T-helper 17 cell (primary cell): Measurements from ENCODE around the gene HRAS. TPM values are rescaled to one million over a fixed set of nuclear protein-coding genes. Genes with fewer than 3 reads are reported as not detected.

ENCODE experiments used
- ATAC-seq: fragments of 150-1000 bp; cut with Tn5 transposase; 2 replicates; pipeline ENCODE4 v1.10.0; 2021; ENCODE audit warnings: mild to moderate bottlenecking, moderate library complexity
- DNase-seq, 3 donors: peaks; one replicate each; pipeline versions ENCODE4 v3.0.0 to v3.0.0-alpha.2; 2020 to 2021
- H3K9me3 ChIP-seq: one replicate; pipeline ENCODE4 v1.7.0; 2013; ENCODE audit warnings: low read length, mild to moderate bottlenecking; ENCODE audit not compliant: control insufficient read depth, poor library complexity, severe bottlenecking
- H3K27ac Mint-ChIP-seq: one replicate; pipeline ENCODE4 v1.8.0; 2022; ENCODE audit warnings: mild to moderate bottlenecking, moderate library complexity, mixed read lengths
- H3K27me3 Mint-ChIP-seq: one replicate; pipeline ENCODE4 v1.8.0; 2022; ENCODE audit warnings: mixed read lengths
- H3K36me3 Mint-ChIP-seq: one replicate; pipeline ENCODE4 v1.8.0; 2022; ENCODE audit warnings: low read depth, mixed read lengths
- H3K4me1 Mint-ChIP-seq: one replicate; pipeline ENCODE4 v1.8.0; 2022; ENCODE audit warnings: mild to moderate bottlenecking, mixed read lengths
- H3K4me3 Mint-ChIP-seq: one replicate; pipeline ENCODE4 v1.8.0; 2022; ENCODE audit warnings: mild to moderate bottlenecking, moderate library complexity, mixed read lengths
- total RNA-seq, 4 donors: library from RNA in 2 of 4; stranded (reverse) in 2 of 4; gene quantifications; one replicate each; pipeline ENCODE4 v1.2.3 and lab custom pipeline; 2022 to 2026

Gene HRAS
- total RNA-seq (10 to 100 TPM; 31.4 TPM), total RNA-seq (lab: John Stamatoyannopoulos, UW) (22.9 to 32.4 reads per million in 2 donors)

GRCh38 chr11:535519-536454 lies at the start of gene HRAS:
Gene HRAS (minus strand): TSS chr11:535576.
- peaks cover 13% of the 10 kb centered on the region for H3K4me1 Mint-ChIP-seq
- ATAC-seq (peak; percentile 87), DNase-seq (peak; percentile 97 to 98 (median 98))
- H3K27me3 Mint-ChIP-seq, result no peaks in the 10 kb centered on the region
- peak within 1 kb of the TSS; percentile 92 for H3K4me3 Mint-ChIP-seq
- H3K27ac Mint-ChIP-seq, result peak within 1 kb of the TSS; percentile 88
- no peaks in the 10 kb centered on the region for H3K36me3 Mint-ChIP-seq
- H3K9me3 ChIP-seq, result no peaks in the 10 kb centered on the region

- ATAC-seq (no peak), DNase-seq (no peak)
- H3K9me3 ChIP-seq, result no peaks in the 10 kb centered on the region
- Mint-ChIP-seq H3K27ac (no peak overlapping the region), H3K4me1 (peaks cover 35% of the 10 kb centered on the region), H3K4me3 (no peak overlapping the region), H3K36me3 (no peaks in the 10 kb centered on the region), H3K27me3 (no peaks in the 10 kb centered on the region)
Measured at GRCh38 chr11:584287-584686, 48.9 kb upstream of the HRAS start.

- Mint-ChIP-seq H3K27me3 (no peaks in the 10 kb centered on the region), H3K4me3 (no peak overlapping the region), H3K36me3 (no peaks in the 10 kb centered on the region), H3K4me1 (peaks cover 39% of the 10 kb centered on the region), H3K27ac (peak overlapping the region; percentile 41)
- no peaks in the 10 kb centered on the region for H3K9me3 ChIP-seq
- ATAC-seq (no peak), DNase-seq (no peak)
Measured at GRCh38 chr11:581752-582151, 46.4 kb upstream of the HRAS start.

GRCh38 chr11:581342-581741 lies 46.0 kb upstream of the HRAS start:
- no peak for ATAC-seq
- H3K27me3 Mint-ChIP-seq, result no peaks in the 10 kb centered on the region
- no peaks in the 10 kb centered on the region for H3K9me3 ChIP-seq
- no peak overlapping the region for H3K27ac Mint-ChIP-seq
- no peak overlapping the region for H3K4me3 Mint-ChIP-seq
- H3K36me3 Mint-ChIP-seq, result no peaks in the 10 kb centered on the region
- no peak for DNase-seq
- H3K4me1 Mint-ChIP-seq, result peaks cover 36% of the 10 kb centered on the region

GRCh38 chr11:579830-580601 lies 44.6 kb upstream of the HRAS start:
- H3K4me1 Mint-ChIP-seq, result peaks cover 37% of the 10 kb centered on the region
- no peak for ATAC-seq
- no peak overlapping the region for H3K27ac Mint-ChIP-seq
- H3K9me3 ChIP-seq, result no peaks in the 10 kb centered on the region
- no peaks in the 10 kb centered on the region for H3K27me3 Mint-ChIP-seq
- H3K4me3 Mint-ChIP-seq, result peak overlapping the region; percentile 33
- no peaks in the 10 kb centered on the region for H3K36me3 Mint-ChIP-seq
- no peak for DNase-seq

GRCh38 chr11:578276-579035 lies 43.1 kb upstream of the HRAS start:
- H3K9me3 ChIP-seq, result no peaks in the 10 kb centered on the region
- Mint-ChIP-seq H3K27ac (peak overlapping the region; percentile 75), H3K27me3 (no peaks in the 10 kb centered on the region), H3K36me3 (no peaks in the 10 kb centered on the region), H3K4me1 (peaks cover 44% of the 10 kb centered on the region), H3K4me3 (peak overlapping the region; percentile 84)
- no peak for ATAC-seq
- DNase-seq, result no peak

- Mint-ChIP-seq H3K4me1 (peaks cover 44% of the 10 kb centered on the region), H3K27ac (peak overlapping the region; percentile 75), H3K4me3 (peak overlapping the region; percentile 84), H3K36me3 (no peaks in the 10 kb centered on the region), H3K27me3 (no peaks in the 10 kb centered on the region)
- ATAC-seq (no peak), DNase-seq (no peak)
- no peaks in the 10 kb centered on the region for H3K9me3 ChIP-seq
Measured at GRCh38 chr11:577611-577894, 42.2 kb upstream of the HRAS start.

- no peak for ATAC-seq
- H3K27ac Mint-ChIP-seq, result peak overlapping the region; percentile 75
- H3K9me3 ChIP-seq, result no peaks in the 10 kb centered on the region
- peaks cover 44% of the 10 kb centered on the region for H3K4me1 Mint-ChIP-seq
- H3K36me3 Mint-ChIP-seq, result no peaks in the 10 kb centered on the region
- no peak for DNase-seq
- no peaks in the 10 kb centered on the region for H3K27me3 Mint-ChIP-seq
- H3K4me3 Mint-ChIP-seq, result peak overlapping the region; percentile 84
Measured at GRCh38 chr11:576811-577610, 41.6 kb upstream of the HRAS start.

- Mint-ChIP-seq H3K36me3 (no peaks in the 10 kb centered on the region), H3K27me3 (no peaks in the 10 kb centered on the region), H3K4me3 (peak within 1 kb of the TSS; percentile 94), H3K27ac (peak within 1 kb of the TSS; percentile 87), H3K4me1 (peaks cover 36% of the 10 kb centered on the region)
- ATAC-seq (peak; percentile 88), DNase-seq (peak; percentile 94 to 96 (median 95))
- H3K9me3 ChIP-seq, result no peaks in the 10 kb centered on the region
Measured at GRCh38 chr11:575996-576768, 40.8 kb upstream of the HRAS start, which contains the start of gene PHRF1. Gene PHRF1 (plus strand): TSS chr11:576470. CDS start chr11:581513, 5,043 bp downstream.

- ATAC-seq, result no peak
- Mint-ChIP-seq H3K27me3 (no peaks in the 10 kb centered on the region), H3K4me3 (peak overlapping the region; percentile 94), H3K27ac (peak overlapping the region; percentile 87), H3K36me3 (no peaks in the 10 kb centered on the region), H3K4me1 (peaks cover 34% of the 10 kb centered on the region)
- no peaks in the 10 kb centered on the region for H3K9me3 ChIP-seq
- DNase-seq, result no peak
Measured at GRCh38 chr11:575313-575995, 40.1 kb upstream of the HRAS start.

- Mint-ChIP-seq H3K27ac (peak overlapping the region; percentile 29), H3K4me1 (peaks cover 32% of the 10 kb centered on the region), H3K27me3 (no peaks in the 10 kb centered on the region), H3K36me3 (no peaks in the 10 kb centered on the region), H3K4me3 (peak overlapping the region; percentile 90)
- DNase-seq (no peak), ATAC-seq (no peak)
- H3K9me3 ChIP-seq, result no peaks in the 10 kb centered on the region
Measured at GRCh38 chr11:574632-575312, 39.4 kb upstream of the HRAS start.
